ENCODE measurements around the gene PROSER2.

The PROSER2 gene

DNA sequence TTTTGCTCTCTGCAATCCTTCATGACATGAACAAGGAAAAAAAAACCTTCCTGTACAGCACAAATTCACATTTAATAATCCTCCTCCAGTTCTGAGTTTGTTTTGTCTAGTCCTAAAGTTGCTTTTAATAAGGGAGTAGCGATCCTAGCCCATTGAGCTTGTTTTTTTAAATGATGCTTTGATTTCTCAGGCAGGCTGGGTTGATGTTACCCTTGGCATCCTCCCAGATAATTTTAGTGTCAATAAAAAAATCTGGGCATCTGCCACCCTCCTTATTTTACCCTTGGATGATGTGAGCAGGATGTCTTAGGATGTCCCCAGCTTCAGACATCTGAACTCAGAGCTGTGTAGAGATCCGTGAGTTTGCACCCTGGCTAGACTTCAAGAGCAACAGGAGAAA is 33.9 kb upstream of the PROSER2 start:
- Histone ChIP-seq H3K4me1 (ENCODE audit: control insufficient read depth in 5 of 5, insufficient read depth in 5 of 5, low read length in 5 of 5) (no peaks in the 10 kb centered on the region), H3K9ac (ENCODE audit: low read length in 5 of 5) (no peak overlapping the region), H3K9me3 (ENCODE audit: control insufficient read depth in 5 of 5, low read length in 5 of 5) (no peaks in the 10 kb centered on the region), H3K36me3 (ENCODE audit: control insufficient read depth in 5 of 5, insufficient read depth in 5 of 5, low read length in 5 of 5) (no peaks in the 10 kb centered on the region), H3K4me3 (ENCODE audit: low read depth in 1 of 5, low read length in 5 of 5) (no peak overlapping the region), H3K27ac (ENCODE audit: low read depth, low read length) (no peak overlapping the region), H3K27me3 (ENCODE audit: control insufficient read depth in 5 of 5, insufficient read depth in 4 of 5, low read length in 5 of 5) (peaks cover 0 to 9% (median 5%) of the 10 kb centered on the region in 5 donors)

- no peak overlapping the region for H3K27ac ChIP-seq (ENCODE audit: low read depth, low read length)
- no peaks in the 10 kb centered on the region for H3K4me1 ChIP-seq (ENCODE audit: control insufficient read depth in 5 of 5, insufficient read depth in 5 of 5, low read length in 5 of 5)
- no peaks in the 10 kb centered on the region for H3K9me3 ChIP-seq (ENCODE audit: control insufficient read depth in 5 of 5, low read length in 5 of 5)
- H3K36me3 ChIP-seq (ENCODE audit: control insufficient read depth in 5 of 5, insufficient read depth in 5 of 5, low read length in 5 of 5): no peaks in the 10 kb centered on the region
- no peak overlapping the region for H3K9ac ChIP-seq (ENCODE audit: low read length in 5 of 5)
- H3K27me3 ChIP-seq (ENCODE audit: control insufficient read depth in 5 of 5, insufficient read depth in 4 of 5, low read length in 5 of 5): peaks cover 0 to 9% (median 5%) of the 10 kb centered on the region in 5 donors
- no peak overlapping the region for H3K4me3 ChIP-seq (ENCODE audit: low read depth in 1 of 5, low read length in 5 of 5)
Measured at GRCh38 chr10:11789956-11790355, 33.2 kb upstream of the PROSER2 start.

DNA sequence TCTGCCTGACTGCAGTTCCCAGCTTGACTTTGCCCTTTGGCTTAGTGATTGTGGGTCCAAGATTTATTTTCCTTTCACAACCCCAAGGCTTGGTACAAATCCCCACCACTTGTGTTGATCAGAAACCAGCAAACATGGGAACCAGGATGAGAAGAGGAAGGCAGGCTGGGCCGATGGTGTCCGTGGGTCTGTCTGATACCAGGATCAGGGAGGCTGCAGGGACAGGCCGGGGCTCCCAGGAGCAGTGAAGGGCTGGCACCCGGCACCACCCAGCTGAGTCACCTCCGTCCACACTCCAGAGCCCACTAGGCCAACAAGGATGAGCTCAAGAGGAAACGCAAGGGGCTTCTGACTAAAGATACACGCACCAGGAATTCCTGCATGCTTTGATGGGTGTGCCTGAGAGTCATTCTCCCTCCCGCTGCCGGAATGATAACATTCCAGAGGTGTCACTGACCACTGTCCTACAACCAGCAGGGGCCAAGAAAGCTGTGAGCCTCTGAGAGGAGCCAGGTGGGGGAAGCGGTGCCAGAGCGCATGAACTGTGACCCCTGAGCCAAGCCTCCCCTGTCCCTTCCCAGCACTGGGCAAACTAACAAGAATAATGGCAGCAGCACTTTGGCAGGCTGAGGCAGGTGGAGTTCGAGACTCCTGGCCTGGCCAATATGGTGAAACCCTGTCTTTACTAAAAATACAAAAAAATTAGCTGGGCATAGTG is 29.2 kb upstream of the PROSER2 start:
- Histone ChIP-seq H3K27ac (ENCODE audit: low read depth, low read length) (no peak overlapping the region), H3K36me3 (ENCODE audit: control insufficient read depth in 5 of 5, insufficient read depth in 5 of 5, low read length in 5 of 5) (no peaks in the 10 kb centered on the region), H3K27me3 (ENCODE audit: control insufficient read depth in 5 of 5, insufficient read depth in 4 of 5, low read length in 5 of 5) (peaks cover 0 to 7% (median 5%) of the 10 kb centered on the region in 5 donors), H3K9me3 (ENCODE audit: control insufficient read depth in 5 of 5, low read length in 5 of 5) (no peaks in the 10 kb centered on the region), H3K9ac (ENCODE audit: low read length in 5 of 5) (no peak overlapping the region), H3K4me3 (ENCODE audit: low read depth in 1 of 5, low read length in 5 of 5) (no peak overlapping the region), H3K4me1 (ENCODE audit: control insufficient read depth in 5 of 5, insufficient read depth in 5 of 5, low read length in 5 of 5) (peaks cover 0 to under 1% (median 0%) of the 10 kb centered on the region in 5 donors)

DNA sequence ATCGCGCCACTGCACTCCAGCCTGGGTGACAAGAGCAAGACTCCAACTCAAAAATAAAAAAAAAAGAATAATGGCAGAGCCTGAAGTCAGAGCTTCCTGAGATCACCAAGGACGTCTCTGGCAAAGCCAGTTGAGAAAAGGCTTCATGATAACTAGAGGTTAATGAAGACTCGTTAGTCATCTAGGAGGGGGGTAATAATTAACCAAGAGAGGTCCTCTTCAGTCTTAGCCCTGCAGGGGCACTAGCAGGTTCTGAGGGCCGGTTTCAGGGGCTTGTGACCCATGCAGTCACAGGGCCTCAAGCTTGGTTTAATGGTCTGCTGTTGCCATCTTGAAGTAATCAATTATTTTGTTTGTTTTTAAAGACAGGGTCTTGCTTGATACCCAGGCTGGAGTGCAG is 28.6 kb upstream of the PROSER2 start:
- H3K9ac ChIP-seq (ENCODE audit: low read length in 5 of 5): no peak overlapping the region
- H3K4me3 ChIP-seq (ENCODE audit: low read depth in 1 of 5, low read length in 5 of 5): no peak overlapping the region
- H3K4me1 ChIP-seq (ENCODE audit: control insufficient read depth in 5 of 5, insufficient read depth in 5 of 5, low read length in 5 of 5): peaks cover 0 to 7% (median 0%) of the 10 kb centered on the region in 5 donors
- no peaks in the 10 kb centered on the region for H3K36me3 ChIP-seq (ENCODE audit: control insufficient read depth in 5 of 5, insufficient read depth in 5 of 5, low read length in 5 of 5)
- no peak overlapping the region for H3K27ac ChIP-seq (ENCODE audit: low read depth, low read length)
- H3K27me3 ChIP-seq (ENCODE audit: control insufficient read depth in 5 of 5, insufficient read depth in 4 of 5, low read length in 5 of 5): peaks cover 0 to 7% (median 5%) of the 10 kb centered on the region in 5 donors
- H3K9me3 ChIP-seq (ENCODE audit: control insufficient read depth in 5 of 5, low read length in 5 of 5): no peaks in the 10 kb centered on the region

DNA sequence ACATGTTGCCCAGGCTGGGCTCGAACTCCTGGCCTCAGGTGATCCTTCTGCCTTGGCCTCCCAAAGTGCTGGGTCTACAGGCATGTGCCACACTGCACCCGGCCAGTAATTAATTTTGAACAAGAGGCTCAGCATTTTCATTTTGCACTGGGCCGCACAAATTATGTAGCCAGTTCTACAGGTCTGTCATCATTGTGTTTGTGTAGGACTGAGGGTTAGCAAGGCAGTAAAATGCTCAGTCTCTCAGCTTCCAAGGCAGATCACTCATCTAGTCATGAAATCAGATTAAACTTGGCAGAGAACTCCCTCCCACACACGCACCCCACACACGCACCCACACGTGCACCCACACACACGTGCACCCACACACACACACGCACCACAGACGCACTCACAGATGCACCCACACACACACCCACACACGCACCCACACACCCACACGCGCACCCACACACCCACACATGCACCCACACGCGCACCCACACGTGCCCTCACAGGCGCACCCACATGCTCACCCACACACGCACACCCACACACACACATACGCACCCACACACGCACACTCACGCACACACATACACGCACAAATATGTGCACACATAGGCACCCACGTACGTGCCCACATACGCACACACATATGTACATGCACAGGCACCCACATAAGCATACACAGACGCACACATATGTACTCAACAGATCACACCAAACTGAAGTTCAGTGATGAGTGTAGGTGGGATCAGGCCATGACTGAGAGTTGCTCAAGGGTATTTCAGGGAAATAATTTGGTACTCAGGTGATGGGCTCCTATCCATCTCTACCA is 27.8 kb upstream of the PROSER2 start:
- Histone ChIP-seq H3K27me3 (ENCODE audit: control insufficient read depth in 5 of 5, insufficient read depth in 4 of 5, low read length in 5 of 5) (peaks cover 0 to 7% (median 5%) of the 10 kb centered on the region in 5 donors), H3K27ac (ENCODE audit: low read depth, low read length) (no peak overlapping the region), H3K36me3 (ENCODE audit: control insufficient read depth in 5 of 5, insufficient read depth in 5 of 5, low read length in 5 of 5) (no peaks in the 10 kb centered on the region), H3K4me3 (ENCODE audit: low read depth in 1 of 5, low read length in 5 of 5) (no peak overlapping the region), H3K4me1 (ENCODE audit: control insufficient read depth in 5 of 5, insufficient read depth in 5 of 5, low read length in 5 of 5) (peaks cover 0 to 8% (median 0%) of the 10 kb centered on the region in 5 donors), H3K9me3 (ENCODE audit: control insufficient read depth in 5 of 5, low read length in 5 of 5) (no peaks in the 10 kb centered on the region), H3K9ac (ENCODE audit: low read length in 5 of 5) (no peak overlapping the region)

DNA sequence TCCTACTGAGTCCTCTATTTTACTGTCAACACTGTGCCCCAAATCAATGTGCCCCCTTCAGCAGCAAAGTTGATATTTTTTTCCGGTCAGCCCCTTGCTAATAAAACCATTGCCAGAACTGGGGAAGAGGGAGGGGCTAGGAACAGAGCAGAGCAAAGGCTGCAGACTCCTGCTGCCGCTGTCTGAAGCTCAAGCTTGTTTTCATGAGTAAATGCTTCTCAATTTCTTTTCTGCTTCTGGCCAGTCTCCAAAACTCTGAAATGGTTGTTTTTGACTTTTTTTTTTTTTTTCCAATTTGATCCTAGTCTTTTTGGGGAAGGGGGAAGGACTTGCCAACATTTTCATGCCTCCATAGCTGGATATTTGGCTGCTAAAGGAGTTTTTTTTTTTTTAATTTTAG is 26.7 kb upstream of the PROSER2 start:
- H3K36me3 ChIP-seq (ENCODE audit: control insufficient read depth in 5 of 5, insufficient read depth in 5 of 5, low read length in 5 of 5): no peaks in the 10 kb centered on the region
- H3K9ac ChIP-seq (ENCODE audit: low read length in 5 of 5): no peak overlapping the region
- no peaks in the 10 kb centered on the region for H3K9me3 ChIP-seq (ENCODE audit: control insufficient read depth in 5 of 5, low read length in 5 of 5)
- peaks cover 0 to under 1% (median under 1%) of the 10 kb centered on the region in 5 donors for H3K27me3 ChIP-seq (ENCODE audit: control insufficient read depth in 5 of 5, insufficient read depth in 4 of 5, low read length in 5 of 5)
- H3K27ac ChIP-seq (ENCODE audit: low read depth, low read length): no peak overlapping the region
- no peak overlapping the region for H3K4me3 ChIP-seq (ENCODE audit: low read depth in 1 of 5, low read length in 5 of 5)
- peaks cover 0 to 8% (median 0%) of the 10 kb centered on the region in 5 donors for H3K4me1 ChIP-seq (ENCODE audit: control insufficient read depth in 5 of 5, insufficient read depth in 5 of 5, low read length in 5 of 5)

DNA sequence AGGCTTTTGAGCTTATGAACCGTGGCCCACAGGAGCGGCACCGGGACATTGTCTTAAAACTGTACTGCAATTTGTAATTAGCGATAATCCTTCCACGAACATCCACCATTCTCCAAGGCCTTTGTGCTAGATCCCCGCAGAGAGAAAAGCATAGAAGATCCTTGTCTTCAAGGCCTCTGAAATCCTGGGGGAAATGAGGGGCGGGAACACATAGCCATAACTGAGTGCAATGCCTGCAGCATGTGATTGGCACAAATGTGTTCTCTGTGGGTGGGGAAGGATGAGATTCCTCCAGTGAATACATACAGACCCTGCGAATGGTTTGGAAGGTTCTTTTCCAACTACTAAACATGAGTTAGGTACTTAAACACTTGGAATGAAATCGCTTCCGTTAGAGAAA is 25.9 kb upstream of the PROSER2 start:
- no peak overlapping the region for H3K27ac ChIP-seq (ENCODE audit: low read depth, low read length)
- no peak overlapping the region for H3K9ac ChIP-seq (ENCODE audit: low read length in 5 of 5)
- no peaks in the 10 kb centered on the region for H3K9me3 ChIP-seq (ENCODE audit: control insufficient read depth in 5 of 5, low read length in 5 of 5)
- H3K4me3 ChIP-seq (ENCODE audit: low read depth in 1 of 5, low read length in 5 of 5): no peak overlapping the region
- no peaks in the 10 kb centered on the region for H3K27me3 ChIP-seq (ENCODE audit: control insufficient read depth in 5 of 5, insufficient read depth in 4 of 5, low read length in 5 of 5)
- peaks cover 0 to 8% (median 0%) of the 10 kb centered on the region in 5 donors for H3K4me1 ChIP-seq (ENCODE audit: control insufficient read depth in 5 of 5, insufficient read depth in 5 of 5, low read length in 5 of 5)
- no peaks in the 10 kb centered on the region for H3K36me3 ChIP-seq (ENCODE audit: control insufficient read depth in 5 of 5, insufficient read depth in 5 of 5, low read length in 5 of 5)

DNA sequence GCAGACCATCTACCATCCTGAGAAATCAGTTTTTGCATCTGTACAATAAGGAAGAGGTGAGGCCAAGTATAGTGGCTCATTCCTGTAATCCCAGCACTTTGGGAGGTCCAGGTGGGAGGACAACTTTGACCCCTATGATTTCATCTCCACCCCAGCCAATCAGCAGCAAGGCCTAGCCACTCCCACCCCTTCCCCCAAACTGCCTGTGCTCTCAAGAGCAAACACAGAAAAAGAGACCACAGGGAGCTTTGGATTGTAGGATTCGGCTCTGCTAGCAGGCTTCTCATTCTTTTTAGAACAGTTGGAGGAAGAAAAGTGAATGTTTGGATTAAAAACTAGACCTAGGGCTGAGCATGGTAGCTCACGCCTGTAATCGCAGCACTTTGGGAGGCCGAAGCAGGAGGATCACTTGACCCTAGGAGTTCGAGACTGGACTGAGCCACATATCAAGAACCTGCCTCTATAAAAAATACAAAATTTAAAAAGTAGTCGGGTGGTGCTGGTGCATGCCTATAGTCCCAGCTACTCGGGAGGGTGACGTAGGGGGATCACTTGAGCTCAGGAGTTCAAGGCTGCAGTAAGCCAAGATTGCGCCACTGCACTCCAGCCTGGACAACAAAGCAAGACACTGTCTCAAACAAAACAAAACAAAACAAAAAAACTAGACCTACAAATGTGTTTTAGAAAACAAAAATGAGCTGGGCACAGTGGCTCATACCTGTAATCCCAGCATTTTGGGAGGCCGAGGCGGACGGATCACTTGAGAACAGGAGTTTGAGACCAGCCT is 25.1 kb upstream of the PROSER2 start:
- Histone ChIP-seq H3K9ac (ENCODE audit: low read length in 5 of 5) (no peak overlapping the region), H3K4me3 (ENCODE audit: low read depth in 1 of 5, low read length in 5 of 5) (no peak overlapping the region), H3K27ac (ENCODE audit: low read depth, low read length) (no peak overlapping the region), H3K4me1 (ENCODE audit: control insufficient read depth in 5 of 5, insufficient read depth in 5 of 5, low read length in 5 of 5) (peaks cover 0 to 8% (median 0%) of the 10 kb centered on the region in 5 donors), H3K27me3 (ENCODE audit: control insufficient read depth in 5 of 5, insufficient read depth in 4 of 5, low read length in 5 of 5) (no peaks in the 10 kb centered on the region), H3K9me3 (ENCODE audit: control insufficient read depth in 5 of 5, low read length in 5 of 5) (no peaks in the 10 kb centered on the region), H3K36me3 (ENCODE audit: control insufficient read depth in 5 of 5, insufficient read depth in 5 of 5, low read length in 5 of 5) (no peaks in the 10 kb centered on the region)

GRCh38 chr10:11798845-11799735 is 24.1 kb upstream of the PROSER2 start:
- Histone ChIP-seq H3K4me3 (ENCODE audit: low read depth in 1 of 5, low read length in 5 of 5) (no peak overlapping the region), H3K27me3 (ENCODE audit: control insufficient read depth in 5 of 5, insufficient read depth in 4 of 5, low read length in 5 of 5) (no peaks in the 10 kb centered on the region), H3K9ac (ENCODE audit: low read length in 5 of 5) (no peak overlapping the region), H3K36me3 (ENCODE audit: control insufficient read depth in 5 of 5, insufficient read depth in 5 of 5, low read length in 5 of 5) (no peaks in the 10 kb centered on the region), H3K9me3 (ENCODE audit: control insufficient read depth in 5 of 5, low read length in 5 of 5) (no peaks in the 10 kb centered on the region), H3K4me1 (ENCODE audit: control insufficient read depth in 5 of 5, insufficient read depth in 5 of 5, low read length in 5 of 5) (peaks cover 0 to 8% (median 0%) of the 10 kb centered on the region in 5 donors), H3K27ac (ENCODE audit: low read depth, low read length) (no peak overlapping the region)

Measured in subcutaneous abdominal adipose tissue (tissue), 5 donors.